ENCODE measurements around the gene FAM89B.

FAM89B gene

GRCh38 chr11:65613091-65613928 lies 41.0 kb downstream of the FAM89B start:
- no peak for DNase-seq

DNA sequence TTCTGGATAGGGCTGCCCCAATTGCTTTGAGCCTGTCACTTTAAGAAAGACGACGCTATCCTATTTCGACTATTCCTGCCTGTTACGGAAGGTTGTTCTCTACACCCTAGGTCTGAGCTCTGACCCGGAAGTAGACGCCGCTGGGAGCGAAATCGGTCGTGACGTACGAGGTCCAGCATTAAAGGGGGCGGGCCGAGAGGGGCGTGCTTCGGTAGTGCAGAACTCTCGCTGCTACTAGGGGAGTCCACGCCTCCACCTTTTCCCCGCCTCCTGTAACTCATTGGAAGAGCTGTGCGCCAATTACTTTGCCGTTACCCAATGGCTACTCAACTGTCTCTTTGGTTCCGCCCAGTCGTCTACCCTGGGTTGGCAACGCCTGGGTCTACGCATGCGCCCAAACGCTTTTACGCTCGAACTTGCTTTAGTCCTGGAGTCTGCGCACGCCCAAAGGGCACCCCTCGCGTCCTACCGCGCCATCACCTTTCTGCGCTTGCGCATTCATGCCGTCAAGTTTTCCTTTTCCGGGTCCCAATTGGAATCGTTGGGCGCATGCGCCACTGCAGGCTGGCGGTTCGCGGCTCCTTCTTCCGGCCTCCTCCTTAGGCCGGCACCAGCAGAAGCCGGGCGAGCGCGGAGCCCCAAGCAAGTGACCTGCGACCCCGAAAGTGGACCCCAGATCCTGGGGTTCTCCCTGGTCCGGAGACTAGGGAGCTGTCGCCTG lies 43.1 kb downstream of the FAM89B start, which contains the start of gene PCNX3:
Gene PCNX3 (plus strand): TSS at position 548 of the 721 bp plus-strand sequence. CDS start 536 bp downstream, outside the sequence.
- peak; percentile 100 for DNase-seq

DNA sequence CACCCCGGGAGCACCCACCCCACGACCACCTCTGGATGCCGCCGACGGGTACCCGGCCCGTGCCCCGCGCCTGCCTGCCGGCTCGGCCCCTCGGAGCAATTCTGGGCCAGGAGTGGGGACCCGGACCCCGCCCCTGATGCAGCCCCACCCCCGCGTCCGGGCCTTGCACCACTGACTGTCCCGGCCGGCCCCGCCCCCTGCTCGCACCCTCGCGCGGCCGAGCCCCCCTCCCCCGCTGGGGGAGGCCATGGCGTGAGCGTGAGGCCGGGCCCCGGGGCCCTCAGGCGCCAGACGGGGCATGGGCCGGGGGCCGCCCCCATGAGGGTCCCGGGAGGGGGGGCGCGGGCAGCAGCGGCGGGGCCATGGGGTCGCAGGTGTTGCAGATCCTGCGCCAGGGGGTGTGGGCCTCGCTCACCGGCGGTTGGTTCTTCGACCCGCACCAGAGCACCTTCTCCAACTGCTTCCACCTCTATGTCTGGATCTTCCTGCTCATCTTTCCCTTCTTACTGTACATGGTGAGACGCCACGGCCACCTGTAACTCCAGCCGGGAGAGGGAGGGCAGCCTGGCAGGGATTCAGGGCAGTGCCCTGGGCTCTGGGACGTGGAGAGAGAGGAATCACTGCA lies 43.7 kb downstream of the FAM89B start:
- no peak for DNase-seq

DNA sequence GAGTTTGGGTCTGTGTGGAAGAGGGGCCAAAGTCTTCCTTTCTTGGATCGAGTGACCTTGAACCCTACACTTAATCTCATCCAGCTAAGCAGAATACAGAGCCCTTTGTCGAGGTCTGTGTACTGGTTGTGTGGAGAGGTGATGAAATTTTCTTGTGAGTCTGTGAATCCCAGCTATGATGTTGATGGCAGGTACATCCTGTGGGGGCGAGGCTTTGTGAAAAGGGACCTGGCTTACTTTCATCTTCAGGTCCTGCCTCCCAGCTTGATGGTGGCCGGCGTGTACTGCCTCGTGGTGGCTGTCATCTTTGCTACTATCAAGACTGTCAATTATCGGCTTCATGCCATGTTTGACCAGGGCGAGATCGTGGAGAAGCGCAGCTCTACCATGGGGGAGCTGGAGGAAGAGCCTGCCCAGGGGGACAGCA lies 44.2 kb downstream of the FAM89B start:
- DNase-seq = no peak

- DNase-seq = no peak
These were observed 45.0 kb downstream of the FAM89B start for GRCh38 chr11:65617136-65617850.

DNA sequence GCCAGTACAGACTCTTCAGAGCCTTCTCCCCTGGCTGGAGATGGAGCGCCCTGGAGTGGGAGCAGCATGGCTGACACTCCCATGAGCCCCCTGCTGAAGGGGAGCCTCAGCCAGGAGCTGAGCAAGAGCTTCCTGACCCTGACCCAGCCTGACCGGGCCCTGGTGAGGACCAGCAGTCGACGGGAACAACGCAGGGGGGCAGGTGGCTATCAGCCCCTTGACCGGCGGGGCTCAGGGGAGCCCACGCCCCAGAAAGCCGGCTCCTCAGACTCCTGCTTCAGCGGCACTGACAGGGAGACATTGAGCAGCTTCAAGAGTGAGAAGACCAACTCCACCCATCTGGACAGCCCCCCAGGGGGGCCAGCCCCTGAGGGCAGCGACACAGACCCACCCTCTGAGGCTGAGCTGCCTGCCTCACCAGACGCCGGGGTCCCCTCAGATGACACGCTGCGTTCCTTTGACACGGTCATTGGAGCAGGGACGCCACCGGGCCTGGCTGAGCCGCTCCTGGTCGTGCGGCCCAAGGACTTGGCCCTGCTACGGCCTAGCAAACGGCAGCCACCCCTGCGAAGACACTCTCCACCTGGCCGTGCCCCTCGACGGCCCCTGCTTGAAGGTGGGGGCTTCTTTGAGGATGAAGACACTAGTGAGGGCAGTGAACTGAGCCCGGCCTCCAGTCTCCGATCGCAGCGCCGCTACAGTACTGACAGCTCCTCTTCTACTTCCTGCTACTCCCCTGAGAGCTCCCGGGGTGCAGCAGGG lies 45.8 kb downstream of the FAM89B start:
- DNase-seq = no peak

- no peak for DNase-seq
These were observed 46.4 kb downstream of the FAM89B start for GRCh38 chr11:65618763-65619162.

GRCh38 chr11:65619281-65619928 lies 47.1 kb downstream of the FAM89B start:
- DNase-seq = no peak

GRCh38 chr11:65620666-65621065 lies 48.3 kb downstream of the FAM89B start:
- no peak for DNase-seq

DNA sequence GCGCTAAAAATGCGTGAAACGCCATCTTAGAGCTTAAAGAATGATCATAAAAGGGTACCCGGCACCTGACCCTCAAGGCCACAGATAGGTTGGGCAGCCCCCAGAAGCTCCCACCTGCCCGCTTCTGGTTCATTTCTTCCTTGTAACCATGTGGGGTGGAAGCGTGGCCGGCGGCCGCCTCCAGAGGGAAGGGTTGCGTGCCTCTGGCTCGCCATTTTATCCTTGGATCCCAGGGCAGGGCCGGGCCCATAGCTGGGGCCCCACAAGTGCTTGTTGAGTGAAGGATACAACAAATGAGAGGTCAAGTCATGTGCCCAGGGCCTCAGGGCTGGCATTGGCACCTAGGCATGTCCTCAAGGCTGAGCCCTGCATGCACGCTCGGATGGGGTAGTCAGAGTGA lies 49.1 kb downstream of the FAM89B start:
- DNase-seq = no peak

DNA sequence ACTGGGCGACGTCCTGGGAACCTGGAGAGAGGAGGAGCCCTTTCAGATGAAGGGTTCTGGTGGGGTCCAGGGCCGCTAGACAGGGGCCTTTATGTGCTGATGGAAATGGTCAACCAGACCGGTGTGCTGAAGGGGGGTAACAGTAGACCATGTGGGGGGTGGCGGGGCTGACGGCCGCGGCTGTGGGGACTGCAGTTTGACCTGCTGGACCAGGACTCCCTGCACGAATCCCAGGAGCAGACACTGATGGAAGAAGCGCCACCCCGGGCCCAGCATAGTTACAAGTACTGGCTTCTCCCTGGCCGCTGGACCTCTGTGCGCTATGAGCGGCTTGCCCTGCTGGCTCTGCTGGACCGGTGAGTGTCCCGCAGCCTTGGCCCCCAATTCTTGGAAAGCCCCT lies 49.7 kb downstream of the FAM89B start:
- no peak for DNase-seq

- no peak for DNase-seq
These were observed 50.8 kb downstream of the FAM89B start for GRCh38 chr11:65623177-65623576.
